ENCODE results near the gene ZFYVE28.

Gene ZFYVE28

GRCh38 chr4:2302387-2303119 is 115.9 kb downstream of the ZFYVE28 start:
- ATAC-seq: no peak
- no peak for DNase-seq

GRCh38 chr4:2301806-2302205 is 116.6 kb downstream of the ZFYVE28 start:
- ATAC-seq (no peak), DNase-seq (no peak)

GRCh38 chr4:2301225-2301642 is 117.2 kb downstream of the ZFYVE28 start:
- ATAC-seq: no peak
- DNase-seq: no peak

- ATAC-seq: no peak
- no peak for DNase-seq
Measured at GRCh38 chr4:2300431-2301224, 117.8 kb downstream of the ZFYVE28 start.

- ATAC-seq (no peak), DNase-seq (no peak)
Measured at GRCh38 chr4:2299794-2300193, 118.7 kb downstream of the ZFYVE28 start.

GRCh38 chr4:2298532-2298991 is 119.9 kb downstream of the ZFYVE28 start:
- ATAC-seq: no peak

GRCh38 chr4:2297606-2298531 is 120.6 kb downstream of the ZFYVE28 start:
- ATAC-seq (peak; percentile 59), DNase-seq (no peak)

More at GRCh38 chr4:2298532-2298991, 119.9 kb downstream of the ZFYVE28 start:
- no peak for DNase-seq

GRCh38 chr4:2296631-2297601 is 121.5 kb downstream of the ZFYVE28 start:
- no peak for ATAC-seq
- DNase-seq: no peak

- no peak for ATAC-seq
Measured at GRCh38 chr4:2295900-2296442, 122.5 kb downstream of the ZFYVE28 start.

GRCh38 chr4:2295500-2295899 is 122.9 kb downstream of the ZFYVE28 start:
- ATAC-seq (no peak), DNase-seq (no peak)

More at GRCh38 chr4:2295900-2296442, 122.5 kb downstream of the ZFYVE28 start:
- DNase-seq: no peak

- ATAC-seq (no peak), DNase-seq (no peak)
Measured at GRCh38 chr4:2292646-2293108, 125.8 kb downstream of the ZFYVE28 start.

- ATAC-seq: no peak
Measured at GRCh38 chr4:2291705-2292645, 126.5 kb downstream of the ZFYVE28 start.

GRCh38 chr4:2290974-2291704 is 127.3 kb downstream of the ZFYVE28 start:
- peak; percentile 80 for ATAC-seq
- DNase-seq: peak; percentile 66

More at GRCh38 chr4:2291705-2292645, 126.5 kb downstream of the ZFYVE28 start:
- DNase-seq: no peak

- peak; percentile 4 for ATAC-seq
- DNase-seq: no peak
Measured at GRCh38 chr4:2290488-2290887, 128.0 kb downstream of the ZFYVE28 start.

GRCh38 chr4:2289955-2290333 is 128.5 kb downstream of the ZFYVE28 start:
- ATAC-seq (no peak), DNase-seq (no peak)

- no peak for ATAC-seq
- peak; percentile 3 for DNase-seq
Measured at GRCh38 chr4:2289311-2289954, 129.0 kb downstream of the ZFYVE28 start.

- ATAC-seq: no peak
Measured at GRCh38 chr4:2288051-2288541, 130.3 kb downstream of the ZFYVE28 start.

GRCh38 chr4:2287594-2287915 is 130.9 kb downstream of the ZFYVE28 start:
- ATAC-seq: no peak
- DNase-seq: no peak

More at GRCh38 chr4:2288051-2288541, 130.3 kb downstream of the ZFYVE28 start:
- DNase-seq: peak; percentile 1
